Measurements from ENCODE around the gene GPR135.

GPR135 gene

DNA sequence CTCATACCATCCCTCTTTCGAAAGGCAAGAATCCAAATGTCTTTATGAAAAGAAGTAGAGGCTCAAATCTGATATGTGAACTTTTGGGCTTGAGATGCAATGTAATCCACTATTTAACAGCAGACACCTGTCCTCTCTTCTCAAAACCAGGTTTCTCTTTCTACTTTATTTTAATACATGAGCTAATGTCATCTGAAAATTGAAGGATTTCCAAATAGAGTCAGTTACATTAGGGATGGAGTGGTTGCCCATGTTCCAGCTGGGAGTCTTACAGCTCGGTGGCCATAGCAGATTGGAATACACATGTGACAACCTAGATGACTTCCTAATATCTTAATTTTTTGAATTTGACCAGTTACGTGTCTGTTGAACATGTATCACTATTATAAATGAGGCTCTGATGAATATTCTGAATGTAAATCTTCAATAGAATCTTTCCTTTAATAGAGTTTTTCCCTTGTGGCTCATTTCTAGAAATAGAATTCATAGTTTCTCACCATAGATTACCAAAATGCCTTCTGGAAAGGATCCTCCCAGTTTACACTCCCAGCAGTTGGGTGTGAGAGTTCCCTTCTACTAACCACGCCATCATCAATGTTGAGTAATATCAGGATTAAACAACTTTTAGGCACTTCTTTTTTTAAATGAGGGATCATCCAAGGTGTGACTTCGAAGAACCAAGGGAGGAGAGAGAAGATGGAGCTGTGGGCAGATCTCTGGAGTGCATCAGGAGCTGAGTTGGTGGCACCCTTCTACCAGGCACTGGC lies 49.2 kb downstream of the GPR135 start:
- TF ChIP-seq CTCF (IDR thresholded peaks at IDR 0.05) = no peak
